H9 (cell line): ENCODE measurements around the gene CTBS. TPM values are rescaled to one million over a fixed set of nuclear protein-coding genes. Genes with fewer than 3 reads are reported as not detected.

Source experiments
- DNase-seq: peaks from one replicate; pipeline ENCODE4 v3.0.0-alpha.2; 2017
- H2AFZ ChIP-seq: one replicate; pipeline ENCODE4 v1.6.1; 2013; ENCODE audit warnings: mild to moderate bottlenecking, low read length, control low read depth, moderate library complexity
- H2AK5ac ChIP-seq: 2 replicates; pipeline ENCODE4 v1.6.1; 2013; ENCODE audit warnings: low read length, control low read depth, mixed read lengths; ENCODE audit not compliant: insufficient read length
- H2BK120ac ChIP-seq: one replicate; pipeline ENCODE4 v1.6.1; 2013; ENCODE audit warnings: low read depth, mild to moderate bottlenecking, low read length, control low read depth, inconsistent platforms; ENCODE audit not compliant: poor library complexity, severe bottlenecking
- H2BK12ac ChIP-seq: 2 replicates; pipeline ENCODE4 v1.6.1; 2013; ENCODE audit warnings: low read length, control low read depth, mixed read lengths, low read depth; ENCODE audit not compliant: insufficient read length
- H2BK15ac ChIP-seq: 2 replicates; pipeline ENCODE4 v1.6.1; 2013; ENCODE audit warnings: low read depth, low read length, control low read depth
- H2BK20ac ChIP-seq: one replicate; pipeline ENCODE4 v1.6.1; 2013; ENCODE audit warnings: low read depth, mild to moderate bottlenecking, low read length, control low read depth, inconsistent platforms; ENCODE audit not compliant: poor library complexity, severe bottlenecking
- H2BK5ac ChIP-seq: 2 replicates; pipeline ENCODE4 v1.6.1; 2013; ENCODE audit warnings: low read length, control low read depth, mixed read lengths; ENCODE audit not compliant: insufficient read length
- H3K14ac ChIP-seq: 2 replicates; pipeline ENCODE4 v1.6.1; 2013; ENCODE audit warnings: low read length, control low read depth; ENCODE audit not compliant: insufficient read depth
- H3K18ac ChIP-seq: 2 replicates; pipeline ENCODE4 v1.6.1; 2013; ENCODE audit warnings: low read depth, mild to moderate bottlenecking, mixed read lengths, low read length, control low read depth; ENCODE audit not compliant: insufficient read length
- H3K23ac ChIP-seq: 2 replicates; pipeline ENCODE4 v1.6.1; 2013; ENCODE audit warnings: low read length, control low read depth, mixed read lengths, low read depth; ENCODE audit not compliant: insufficient read length
- H3K23me2 ChIP-seq: 2 replicates; pipeline ENCODE4 v1.6.1; 2013; ENCODE audit warnings: low read depth, mild to moderate bottlenecking, mixed read lengths, low read length, control low read depth; ENCODE audit not compliant: insufficient read length, poor library complexity, severe bottlenecking
- H3K27ac ChIP-seq: 2 replicates; pipeline ENCODE4 v1.5.1; 2013; ENCODE audit warnings: low read length, control low read depth, mixed read lengths, low read depth; ENCODE audit not compliant: insufficient read length
- H3K27me3 ChIP-seq: 2 replicates; pipeline ENCODE4 v1.6.1; 2013; ENCODE audit warnings: low read length, control low read depth, inconsistent platforms; ENCODE audit not compliant: insufficient read depth
- H3K4ac ChIP-seq: 2 replicates; pipeline ENCODE4 v1.6.1; 2013; ENCODE audit warnings: low read depth, mild to moderate bottlenecking, control low read depth, inconsistent platforms, low read length, moderate library complexity
- H3K4me1 ChIP-seq: 2 replicates; pipeline ENCODE4 v1.6.1; 2013; ENCODE audit warnings: low read length, control low read depth, inconsistent platforms; ENCODE audit not compliant: insufficient read depth
- H3K4me2 ChIP-seq: 2 replicates; pipeline ENCODE4 v1.6.1; 2013; ENCODE audit warnings: low read length, control low read depth, mixed read lengths; ENCODE audit not compliant: insufficient read length, insufficient read depth
- H3K56ac ChIP-seq: 2 replicates; pipeline ENCODE4 v1.6.1; 2013; ENCODE audit warnings: low read depth, mild to moderate bottlenecking, mixed read lengths, low read length, control low read depth; ENCODE audit not compliant: insufficient read length
- H3K79me1 ChIP-seq: 2 replicates; pipeline ENCODE4 v1.6.1; 2013; ENCODE audit warnings: low read depth, mild to moderate bottlenecking, moderate library complexity, low read length, control low read depth, inconsistent platforms; ENCODE audit not compliant: insufficient read depth, poor library complexity, severe bottlenecking
- H3K79me2 ChIP-seq: 2 replicates; pipeline ENCODE4 v1.6.1; 2013; ENCODE audit warnings: low read length, control low read depth, inconsistent platforms; ENCODE audit not compliant: insufficient read depth
- H3K9ac ChIP-seq: 2 replicates; pipeline ENCODE4 v1.6.1; 2013; ENCODE audit warnings: low read length, control low read depth, mixed read lengths; ENCODE audit not compliant: insufficient read length; ENCODE audit errors: extremely low read depth
- H3K9me3 ChIP-seq: one replicate; pipeline ENCODE4 v1.6.1; 2013; ENCODE audit warnings: low read depth, low read length, inconsistent platforms; ENCODE audit not compliant: control insufficient read depth
- H3T11ph ChIP-seq: one replicate; pipeline ENCODE4 v1.6.1; 2013; ENCODE audit warnings: mild to moderate bottlenecking, low read length, control low read depth, inconsistent platforms
- H4K20me1 ChIP-seq: one replicate; pipeline ENCODE4 v1.6.1; 2013; ENCODE audit not compliant: control insufficient read depth, insufficient read length, insufficient read depth
- H4K5ac ChIP-seq: 2 replicates; pipeline ENCODE4 v1.6.1; 2013; ENCODE audit warnings: low read depth, mild to moderate bottlenecking, mixed read lengths, low read length, control low read depth; ENCODE audit not compliant: insufficient read length
- H4K8ac ChIP-seq: replicated peaks from 2 replicates; pipeline ENCODE4 v1.6.1; 2013; ENCODE audit warnings: low read length, control low read depth, mixed read lengths, low read depth; ENCODE audit not compliant: insufficient read length
- H4K91ac ChIP-seq: 2 replicates; pipeline ENCODE4 v1.6.1; 2013; ENCODE audit warnings: low read depth, mild to moderate bottlenecking, moderate library complexity, mixed read lengths, low read length, control low read depth; ENCODE audit not compliant: insufficient read length
- H3K27ac Mint-ChIP-seq, 3 experiments: 2 replicates in 2 of 3; 3 replicates in 1 of 3; pipeline ENCODE4 v1.8.0; 2020 to 2021; ENCODE audit warnings: mixed read lengths in 3 of 3, mild to moderate bottlenecking in 1 of 3, moderate library complexity in 1 of 3
- H3K27me3 Mint-ChIP-seq: 2 replicates; pipeline ENCODE4 v1.8.0; 2021; ENCODE audit warnings: low read depth, mild to moderate bottlenecking, moderate library complexity, mixed read lengths
- H3K36me3 Mint-ChIP-seq, 3 experiments: 2 replicates in 2 of 3; 3 replicates in 1 of 3; pipeline ENCODE4 v1.8.0; 2020 to 2021; ENCODE audit warnings: low read depth in 3 of 3, mixed read lengths in 3 of 3; ENCODE audit not compliant: insufficient read depth in 1 of 3
- H3K4me1 Mint-ChIP-seq, 2 experiments: 2 replicates each; pipeline ENCODE4 v1.8.0; 2020; ENCODE audit warnings: mixed read lengths in 2 of 2
- H3K4me3 Mint-ChIP-seq, 2 experiments: 2 replicates in 1 of 2; 3 replicates in 1 of 2; pipeline ENCODE4 v1.8.0; 2020 to 2021; ENCODE audit warnings: mild to moderate bottlenecking in 2 of 2, mixed read lengths in 2 of 2, moderate library complexity in 1 of 2
- H3K9me3 Mint-ChIP-seq, 2 experiments: 2 replicates in 1 of 2; 3 replicates in 1 of 2; pipeline ENCODE4 v1.8.0; 2020; ENCODE audit warnings: mild to moderate bottlenecking in 2 of 2, mixed read lengths in 2 of 2, moderate library complexity in 1 of 2
- CTCF ChIP-seq: fragments of 200-600 bp; sonication (generic); conservative IDR thresholded peaks from 3 replicates; pipeline ENCODE4 v1.8.0; 2021; ENCODE audit warnings: antibody characterized with exemption, mild to moderate bottlenecking
- WGBS: extraction: QIAGEN DNeasy Blood & Tissue Kit; methylation state at CpG from one replicate; pipeline ENCODE4 v1.1.7; 2013; ENCODE audit warnings: missing lambda C conversion rate, low lambda C conversion rate, mixed read lengths; ENCODE audit not compliant: insufficient read length; ENCODE audit errors: extremely low coverage; 5-methylcytosine and 5-hydroxymethylcytosine counted together
- total RNA-seq: library from RNA; stranded (reverse); gene quantifications from 2 replicates; pipeline ENCODE4 v1.2.1, GENCODE V29; 2021

Gene CTBS
- total RNA-seq, 1 experiment from 2014 or later = 2.8 TPM

- Histone ChIP-seq H3K4ac (no peak overlapping the region), H3K79me1 (no peaks in the 10 kb centered on the region), H3K18ac (no peak overlapping the region), H2AK5ac (no peak overlapping the region), H4K20me1 (no peaks in the 10 kb centered on the region), H3K27me3 (no peaks in the 10 kb centered on the region), H4K8ac (no peak overlapping the region), H3K14ac (no peak overlapping the region), H3K27ac (no peak overlapping the region), H3K23ac (no peak overlapping the region), H4K5ac (no peak overlapping the region), H3K23me2 (peaks cover 4% of the 10 kb centered on the region), H3K9ac (no peak overlapping the region), H3K56ac (no peak overlapping the region), H4K91ac (no peak overlapping the region), H3K9me3 (no peaks in the 10 kb centered on the region), H2BK120ac (no peak overlapping the region), H2BK15ac (no peak overlapping the region), H3T11ph (no peak overlapping the region), H3K4me1 (peaks cover 3% of the 10 kb centered on the region; the same call in 1 of the 2 replicates), H2BK5ac (no peak overlapping the region), H3K79me2 (peaks cover 8% of the 10 kb centered on the region; the same call in 1 of the 2 replicates), H3K4me2 (no peak overlapping the region), H2AFZ (no peak overlapping the region), H2BK12ac (no peak overlapping the region), H2BK20ac (no peak overlapping the region)
- peak overlapping the region in 1 of 2 experiments; percentile 35; a peak in 1 of 5 replicates for H3K4me3 Mint-ChIP-seq
- H3K36me3 Mint-ChIP-seq = peaks cover 1 to 25% (median 25%) of the 10 kb centered on the region in 3 experiments; a peak in 6 of 7 replicates
- H3K27me3 Mint-ChIP-seq = no peaks in the 10 kb centered on the region; the same call in 1 of the 2 replicates
- no CpG with 5 or more reads among the region's 5 CpGs for WGBS
- no peak for DNase-seq
- H3K4me1 Mint-ChIP-seq = peaks cover 35 to 43% of the 10 kb centered on the region in 2 experiments
- TF ChIP-seq CTCF = no peak
- H3K27ac Mint-ChIP-seq = no peak overlapping the region
- H3K9me3 Mint-ChIP-seq = peaks cover 2 to 3% of the 10 kb centered on the region in 2 experiments; a peak in 3 of 5 replicates
Measured at GRCh38 chr1:84502927-84503326, 71.3 kb downstream of the CTBS start.

Other genes with a start within 250 kb of the CTBS start
- not detected in 2 replicates for gene DNASE2B, start 176.0 kb downstream of the CTBS start, total RNA-seq
- gene RPF1, start 95.2 kb downstream of the CTBS start, total RNA-seq = 36.1 and 39.7 TPM in 2 replicates
- 0.61 TPM in 1 of 2 replicates, not detected in the other for gene SPATA1, start 68.1 kb downstream of the CTBS start, total RNA-seq
- gene GNG5, start 67.9 kb downstream of the CTBS start, total RNA-seq = 113 and 115 TPM in 2 replicates
- 19.0 and 19.6 TPM in 2 replicates for gene SSX2IP, start 116.0 kb upstream of the CTBS start, total RNA-seq